ENCODE data around the gene CFHR4.
"Not testable (repeated sequence)": the region's sequence is repeated elsewhere in the genome, so short reads cannot be mapped to it uniquely, and the experiment has no call there.

The CFHR4 gene

DNA sequence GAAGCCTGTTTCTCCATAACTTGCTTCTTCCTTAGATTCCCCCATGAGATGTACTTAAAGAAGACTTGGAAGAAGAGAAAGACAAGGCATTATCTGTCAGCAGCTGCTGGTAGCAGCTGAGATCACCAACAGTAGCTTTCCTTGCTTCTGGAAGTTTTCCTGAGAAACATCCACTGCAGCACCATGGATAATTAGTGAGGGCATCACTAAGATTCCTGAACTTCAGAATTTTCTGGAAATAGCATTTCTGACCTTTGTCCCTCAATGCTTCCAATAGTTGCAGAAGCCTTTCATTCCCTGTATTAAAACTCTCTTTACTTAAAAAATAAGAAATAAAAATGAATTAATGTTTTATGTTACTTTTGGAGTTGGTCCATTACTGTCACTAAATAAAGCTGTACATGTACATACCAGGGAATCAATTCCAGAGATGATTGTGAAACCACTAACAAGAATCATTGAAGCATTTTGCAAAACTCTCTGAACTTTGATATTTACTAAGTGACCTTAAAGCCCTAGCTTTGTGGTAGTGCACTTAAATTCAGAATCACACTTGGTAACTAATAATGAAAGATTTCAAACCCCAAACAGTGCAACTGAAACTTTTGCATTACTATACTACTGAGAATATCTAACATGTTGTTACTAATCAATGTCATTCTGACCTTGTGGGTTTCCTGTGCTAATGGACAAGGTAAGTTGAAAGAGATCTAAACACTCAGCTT lies at the start of gene CFHR4:
Gene CFHR4 (plus strand): TSS at position 538 of the 725 bp plus-strand sequence. CDS start 99 bp downstream, at position 637.
- H3K4me3 ChIP-seq (ENCODE audit: low read depth, low read length): no peak within 1 kb of the TSS
- DNase-seq (ENCODE audit: low read depth, low spot score): no peak
- in situ Hi-C loops (cut with HindIII; ENCODE audit: low sequenced_read_pairs): no loop called here
- TF ChIP-seq, protein P1, sequence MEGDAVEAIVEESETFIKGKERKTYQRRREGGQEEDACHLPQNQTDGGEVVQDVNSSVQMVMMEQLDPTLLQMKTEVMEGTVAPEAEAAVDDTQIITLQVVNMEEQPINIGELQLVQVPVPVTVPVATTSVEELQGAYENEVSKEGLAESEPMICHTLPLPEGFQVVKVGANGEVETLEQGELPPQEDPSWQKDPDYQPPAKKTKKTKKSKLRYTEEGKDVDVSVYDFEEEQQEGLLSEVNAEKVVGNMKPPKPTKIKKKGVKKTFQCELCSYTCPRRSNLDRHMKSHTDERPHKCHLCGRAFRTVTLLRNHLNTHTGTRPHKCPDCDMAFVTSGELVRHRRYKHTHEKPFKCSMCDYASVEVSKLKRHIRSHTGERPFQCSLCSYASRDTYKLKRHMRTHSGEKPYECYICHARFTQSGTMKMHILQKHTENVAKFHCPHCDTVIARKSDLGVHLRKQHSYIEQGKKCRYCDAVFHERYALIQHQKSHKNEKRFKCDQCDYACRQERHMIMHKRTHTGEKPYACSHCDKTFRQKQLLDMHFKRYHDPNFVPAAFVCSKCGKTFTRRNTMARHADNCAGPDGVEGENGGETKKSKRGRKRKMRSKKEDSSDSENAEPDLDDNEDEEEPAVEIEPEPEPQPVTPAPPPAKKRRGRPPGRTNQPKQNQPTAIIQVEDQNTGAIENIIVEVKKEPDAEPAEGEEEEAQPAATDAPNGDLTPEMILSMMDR (IDR thresholded peaks at IDR 0.05; ENCODE audit: low read depth, low read length): no peak

DNA sequence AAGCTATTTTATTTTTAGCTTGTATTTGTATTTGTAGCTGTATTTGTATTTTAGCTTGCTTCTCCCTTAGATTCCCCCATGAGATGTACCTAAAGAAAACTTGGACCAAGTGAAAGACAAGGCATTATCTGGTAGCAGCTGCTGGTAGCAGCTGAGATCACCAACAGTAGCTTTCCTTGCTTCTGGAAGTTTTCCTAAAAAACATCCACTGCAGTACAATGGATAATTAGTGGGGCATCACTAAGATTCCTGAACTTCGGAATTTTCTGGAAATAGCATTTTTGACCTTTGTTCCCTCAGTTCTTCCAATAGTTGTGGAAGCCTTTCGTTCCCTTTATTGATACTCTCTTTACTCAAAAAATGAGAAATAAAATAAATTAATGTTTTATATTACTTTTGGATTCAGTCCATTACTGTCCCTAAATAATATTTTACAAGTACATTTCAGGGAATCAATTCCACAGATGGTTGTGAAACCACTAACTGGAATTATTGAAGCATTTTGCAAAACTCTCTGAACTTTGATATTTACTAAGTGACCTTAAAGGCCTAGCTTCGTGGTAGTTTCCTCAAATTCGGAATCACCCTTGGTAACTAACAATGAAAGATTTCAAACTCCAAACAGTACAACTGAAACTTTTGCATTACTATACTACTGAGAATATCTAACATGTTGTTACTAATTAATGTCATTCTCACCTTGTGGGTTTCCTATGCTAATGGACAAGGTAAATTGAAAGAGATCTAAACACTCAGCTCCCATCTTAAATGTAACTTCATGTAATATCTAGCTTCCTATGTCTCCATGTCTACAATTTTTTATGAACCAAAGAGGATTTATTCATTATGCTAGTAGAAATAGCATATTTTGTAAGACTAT lies 38.0 kb upstream of the CFHR4 start:
- in situ Hi-C loops (cut with HindIII; ENCODE audit: low sequenced_read_pairs); DNase-seq (ENCODE audit: low read depth, low spot score): not testable (repeated sequence)

GRCh38 chr1:196856053-196856452 lies 31.8 kb upstream of the CFHR4 start:
- DNase-seq (ENCODE audit: low read depth, low spot score): no peak
- in situ Hi-C loops (cut with HindIII; ENCODE audit: low sequenced_read_pairs): no loop called here
- TF ChIP-seq, protein P1 (IDR thresholded peaks at IDR 0.05; ENCODE audit: low read depth, low read length): no peak
- no peak overlapping the region for H3K4me3 ChIP-seq (ENCODE audit: low read depth, low read length)

More for the DNA sequence above, 38.0 kb upstream of the CFHR4 start:
- H3K4me3 ChIP-seq (ENCODE audit: low read depth, low read length): not testable (repeated sequence)

- DNase-seq (ENCODE audit: low read depth, low spot score): no peak
- no peak overlapping the region for H3K4me3 ChIP-seq (ENCODE audit: low read depth, low read length)
- TF ChIP-seq, protein P1 (IDR thresholded peaks at IDR 0.05; ENCODE audit: low read depth, low read length): no peak
- in situ Hi-C loops (cut with HindIII; ENCODE audit: low sequenced_read_pairs): no loop called here
These were observed 30.7 kb upstream of the CFHR4 start for GRCh38 chr1:196857188-196857587.

GRCh38 chr1:196858811-196859210 lies 29.0 kb upstream of the CFHR4 start:
- TF ChIP-seq, protein P1 (IDR thresholded peaks at IDR 0.05; ENCODE audit: low read depth, low read length): no peak
- H3K4me3 ChIP-seq (ENCODE audit: low read depth, low read length): no peak overlapping the region
- in situ Hi-C loops (cut with HindIII; ENCODE audit: low sequenced_read_pairs): no loop called here
- DNase-seq (ENCODE audit: low read depth, low spot score): no peak

- H3K4me3 ChIP-seq (ENCODE audit: low read depth, low read length): no peak overlapping the region
- TF ChIP-seq, protein P1 (IDR thresholded peaks at IDR 0.05; ENCODE audit: low read depth, low read length): no peak
- in situ Hi-C loops (cut with HindIII; ENCODE audit: low sequenced_read_pairs): no loop called here
- DNase-seq (ENCODE audit: low read depth, low spot score): no peak
These were observed 27.4 kb upstream of the CFHR4 start for GRCh38 chr1:196860323-196860884.

All from astrocyte of the spinal cord (primary cell).